HG03139 (cell line): Measurements from ENCODE around the gene ATP6V1G1.
A peak's percentile ranks its signal among the peaks of the same experiment; 100 is the strongest.

Experiments used
- ATAC-seq: cut with Tn5 transposase; IDR thresholded peaks from one replicate; pipeline ENCODE4 v1.9.1; 2021; ENCODE audit not compliant: unreplicated experiment

ATP6V1G1 gene

DNA sequence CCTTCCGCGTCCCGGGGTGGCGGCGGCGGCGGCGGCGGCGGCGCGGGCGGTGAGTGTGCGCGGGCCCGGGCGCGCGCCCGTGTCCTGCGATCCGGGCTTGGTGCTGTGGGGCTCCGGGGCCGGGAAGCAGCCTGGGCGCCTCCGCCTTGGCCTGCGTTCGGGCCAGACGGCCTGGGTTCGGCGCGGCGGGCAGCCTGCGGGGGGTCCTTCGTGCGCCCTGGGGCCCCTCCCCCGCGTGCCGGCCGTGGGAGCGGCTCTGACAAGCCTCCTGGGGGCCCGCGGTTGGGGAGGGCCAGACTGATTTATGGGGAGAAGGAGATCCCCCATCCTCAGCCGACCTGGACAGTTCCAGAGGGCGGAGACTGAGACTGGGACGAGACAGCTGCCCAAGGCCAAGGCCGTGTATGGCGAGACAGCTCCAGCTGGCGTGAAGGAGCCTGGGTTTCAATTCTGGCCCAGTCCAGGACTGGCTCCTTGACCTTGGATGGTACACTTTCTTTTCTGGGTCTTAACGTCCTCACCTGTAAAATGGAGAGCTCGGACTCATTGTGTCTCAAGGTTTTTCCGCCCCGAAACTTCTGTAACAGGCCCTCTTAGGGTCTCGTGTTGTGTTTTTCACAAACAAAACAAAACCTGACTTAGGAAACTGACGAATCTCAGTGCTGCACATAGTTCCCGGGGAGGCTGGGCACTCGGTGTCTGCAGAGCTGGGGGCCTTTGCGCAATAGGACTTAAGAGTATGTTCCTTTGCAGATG lies 24.1 kb downstream of the ATP6V1G1 start:
- ATAC-seq = peak; percentile 37

GRCh38 chr9:114612272-114612923 lies 24.8 kb downstream of the ATP6V1G1 start:
- ATAC-seq = no peak

GRCh38 chr9:114613087-114613486 lies 25.5 kb downstream of the ATP6V1G1 start:
- ATAC-seq = no peak

DNA sequence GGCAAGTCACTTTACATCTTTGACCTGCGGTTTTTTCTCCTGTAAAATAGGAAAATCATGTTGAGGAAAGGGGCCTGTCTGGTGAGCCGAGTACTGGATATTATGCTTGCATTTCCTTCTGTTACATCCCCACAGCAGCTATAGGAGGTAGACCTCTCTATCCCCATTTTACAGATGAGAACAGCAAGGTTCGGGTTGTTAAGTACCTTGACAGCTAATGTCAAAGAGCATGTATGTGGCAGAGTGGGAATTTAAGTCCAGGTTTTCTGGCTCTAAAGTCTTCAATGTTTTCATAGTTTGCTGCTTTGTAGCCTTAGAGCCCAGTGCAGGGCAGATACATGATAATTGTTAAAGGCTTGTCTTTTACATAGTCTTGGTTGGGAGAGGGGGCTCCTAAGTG lies 26.4 kb downstream of the ATP6V1G1 start:
- no peak for ATAC-seq

- ATAC-seq = no peak
Observed at GRCh38 chr9:114614373-114614772, 26.8 kb downstream of the ATP6V1G1 start.

GRCh38 chr9:114616684-114617520 lies 29.3 kb downstream of the ATP6V1G1 start:
- peak; percentile 64 for ATAC-seq

DNA sequence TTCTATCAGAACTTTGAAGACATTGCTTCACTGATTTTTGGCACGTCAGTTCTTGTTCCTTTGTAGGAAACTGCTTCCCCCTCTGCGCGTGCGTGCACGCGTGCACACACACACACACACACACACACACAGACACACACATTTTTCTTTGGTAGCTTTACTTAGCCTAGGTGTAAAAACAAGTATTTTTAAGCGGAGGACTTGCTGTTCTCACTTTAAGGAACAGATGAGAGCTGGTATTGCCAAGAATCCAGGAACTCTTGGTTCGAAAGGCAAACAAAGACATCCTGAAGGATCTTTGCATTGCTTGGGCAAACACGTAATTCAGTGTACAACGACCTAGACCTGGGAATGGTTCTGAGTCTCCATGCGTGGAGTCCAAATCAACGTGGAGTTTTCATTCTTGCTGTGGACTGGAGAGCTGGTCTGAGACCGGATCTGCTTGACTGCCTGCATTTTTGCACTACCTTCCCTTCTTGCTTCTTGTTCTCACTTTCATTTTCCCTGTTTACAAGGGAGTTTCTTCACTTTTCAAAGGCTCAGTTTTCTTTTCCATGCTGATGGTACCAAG lies 31.7 kb downstream of the ATP6V1G1 start:
- peak; percentile 38 for ATAC-seq

- ATAC-seq = no peak
Observed at GRCh38 chr9:114621561-114621960, 34.0 kb downstream of the ATP6V1G1 start.

DNA sequence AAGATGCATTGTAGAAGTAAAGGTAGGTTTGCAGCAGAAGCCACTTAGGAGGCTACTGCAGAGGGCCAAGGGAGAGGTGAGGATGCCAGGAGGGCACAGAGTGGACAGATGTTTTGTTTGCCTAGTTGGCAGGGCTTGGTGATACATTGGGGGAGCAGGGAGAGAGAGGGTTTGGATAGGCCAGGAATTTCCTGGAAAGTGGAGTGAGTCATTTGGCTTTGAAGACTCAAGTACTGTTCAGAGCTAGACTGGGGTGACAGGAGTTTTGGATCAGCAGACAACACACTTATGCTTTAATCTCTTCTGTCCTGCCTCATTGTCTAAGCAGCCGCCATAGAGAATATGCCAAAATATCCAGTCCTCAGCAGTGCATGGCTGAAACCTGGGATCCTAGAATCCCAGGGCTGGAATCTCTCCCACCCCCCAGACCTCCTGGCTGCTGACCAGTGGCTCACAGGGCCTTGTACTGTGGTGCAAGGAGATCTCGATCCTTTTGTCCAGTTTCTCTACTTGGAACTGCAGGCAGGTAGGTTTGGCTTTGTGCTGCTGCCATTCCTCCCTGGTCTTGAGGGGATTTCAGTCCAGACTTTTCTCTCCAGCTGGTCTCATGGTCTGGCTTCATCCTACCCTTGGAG lies 34.5 kb downstream of the ATP6V1G1 start:
- ATAC-seq = no peak

- ATAC-seq = no peak
Observed at GRCh38 chr9:114624677-114625076, 37.1 kb downstream of the ATP6V1G1 start.

DNA sequence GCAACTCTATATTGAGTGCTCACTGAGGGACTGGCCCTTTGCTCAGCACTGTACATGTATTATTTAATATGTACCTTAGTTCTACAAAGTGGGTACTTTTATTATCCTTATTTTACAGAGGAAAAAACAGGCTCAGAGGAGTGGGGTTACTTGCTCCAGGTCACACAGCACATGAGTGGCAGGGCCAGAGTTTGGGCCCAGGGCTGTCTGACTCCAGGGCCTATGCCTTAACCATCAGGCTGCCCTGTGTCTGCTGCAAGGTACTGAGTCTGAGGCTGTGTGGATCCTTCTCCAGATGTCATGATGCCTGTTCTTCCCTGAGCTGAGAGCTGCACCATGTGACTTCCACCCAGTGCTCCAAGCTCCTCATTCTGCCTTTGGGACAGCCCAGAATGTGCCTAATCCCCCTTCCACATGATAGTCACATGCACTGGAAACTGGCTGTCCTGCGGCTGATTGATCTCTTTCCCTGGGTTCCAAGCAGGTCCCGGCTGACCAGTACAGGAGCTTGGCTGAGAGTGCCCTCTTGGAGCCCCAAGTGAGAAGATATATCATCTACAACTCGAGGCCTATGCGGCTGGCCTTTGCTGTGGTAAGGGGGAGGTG lies 38.9 kb downstream of the ATP6V1G1 start:
- ATAC-seq = no peak

DNA sequence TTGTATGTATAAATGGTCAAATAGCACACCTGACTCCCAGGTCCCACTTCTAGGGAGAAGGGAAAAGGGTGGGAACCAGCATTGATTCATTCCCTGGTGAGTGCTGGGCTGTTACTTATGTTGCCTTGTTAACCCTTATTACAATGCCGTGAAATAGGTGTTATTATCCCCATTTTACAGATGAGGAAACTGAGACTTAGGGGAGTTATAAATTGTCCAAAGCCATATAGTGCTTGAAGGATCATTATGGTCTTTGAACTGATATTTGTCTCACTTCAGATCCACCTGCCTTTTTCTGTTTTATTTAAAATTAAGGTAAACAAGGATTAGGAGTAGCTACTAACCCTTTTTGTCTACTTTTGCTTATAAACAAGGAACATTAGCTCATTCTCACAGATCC lies 40.0 kb downstream of the ATP6V1G1 start:
- no peak for ATAC-seq

DNA sequence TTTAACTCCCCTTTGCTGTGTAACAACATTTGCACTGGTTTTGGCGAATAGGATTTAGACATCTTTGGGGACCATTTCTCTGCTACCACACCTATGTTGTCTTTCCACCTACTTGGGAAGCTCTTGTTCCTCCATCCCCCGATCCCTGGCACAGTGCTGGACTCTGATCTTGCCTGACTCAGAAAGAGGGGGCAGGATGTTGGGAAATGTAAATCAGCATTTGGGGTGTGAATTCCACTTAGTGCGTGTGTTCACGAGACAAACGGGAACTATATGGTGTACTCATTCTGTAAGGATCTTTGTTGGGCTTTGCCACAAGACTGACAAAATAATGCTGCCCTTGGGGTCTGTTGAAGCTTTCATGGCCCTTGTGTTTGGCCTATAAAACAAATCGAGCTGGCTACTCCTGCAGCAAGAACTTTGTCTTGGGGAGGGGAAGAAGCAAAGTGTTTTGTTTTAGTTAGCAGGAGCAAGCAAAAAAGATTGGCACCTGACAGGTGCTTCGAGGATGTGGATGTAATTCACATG lies 42.1 kb downstream of the ATP6V1G1 start:
- ATAC-seq = no peak

DNA sequence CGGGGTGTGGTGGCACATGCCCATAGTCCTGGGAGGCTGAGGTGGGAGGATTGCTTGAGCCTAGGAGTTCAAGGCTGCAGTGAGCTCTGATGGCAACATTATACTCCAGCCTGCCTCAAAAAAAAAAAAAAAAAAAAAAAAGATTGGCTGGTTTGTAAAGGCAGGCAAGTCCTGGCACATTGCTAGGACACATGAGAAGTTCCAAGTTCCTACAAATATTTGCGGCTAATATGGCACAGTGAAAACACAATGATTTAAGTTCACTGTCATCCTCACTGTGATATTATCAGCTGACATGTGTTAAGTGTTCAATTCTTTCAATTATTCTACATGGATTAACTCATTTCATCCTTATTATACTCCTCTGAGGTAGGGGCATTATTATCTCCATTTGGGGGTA lies 43.6 kb downstream of the ATP6V1G1 start:
- no peak for ATAC-seq

GRCh38 chr9:114633438-114634089 lies 46.0 kb downstream of the ATP6V1G1 start:
- ATAC-seq = no peak

DNA sequence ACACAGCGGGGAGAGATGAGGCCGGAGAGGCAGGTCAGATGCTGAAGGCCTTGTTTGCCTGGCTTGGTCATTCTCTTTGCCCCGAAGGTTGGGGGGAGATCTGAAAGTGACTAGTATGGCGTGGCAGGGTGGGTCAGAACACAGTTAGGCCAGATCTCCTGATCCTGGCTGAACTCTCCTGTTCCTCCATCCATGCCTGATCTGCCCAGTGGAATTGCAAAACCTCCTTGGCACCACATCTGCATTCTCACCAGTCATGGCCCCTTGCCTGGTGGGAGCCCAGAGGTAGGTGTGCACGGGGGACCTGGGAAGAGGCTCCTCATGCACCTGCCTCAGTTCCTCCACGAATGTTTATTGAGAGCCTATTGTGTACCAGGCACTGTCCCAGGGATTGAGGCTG lies 46.8 kb downstream of the ATP6V1G1 start:
- no peak for ATAC-seq

DNA sequence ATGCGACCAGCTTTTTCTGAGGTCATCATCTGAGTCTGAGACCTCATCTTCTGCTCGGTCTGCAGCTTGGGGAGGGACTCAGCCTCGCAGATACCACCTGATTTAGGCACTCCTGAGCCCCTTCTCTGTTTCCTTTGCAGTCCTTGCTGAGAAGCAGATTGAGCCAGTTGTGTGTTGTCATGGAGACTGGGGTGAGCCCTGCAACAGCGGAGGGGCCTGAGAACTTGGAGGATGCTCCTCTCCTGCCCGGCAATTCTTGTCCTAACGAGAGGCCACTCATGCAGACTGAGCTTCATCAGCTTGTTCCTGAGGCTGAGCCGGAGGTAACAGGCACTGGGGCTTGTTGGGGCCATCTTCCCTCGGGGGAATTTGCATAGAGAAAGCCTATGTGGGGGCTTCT lies 50.8 kb downstream of the ATP6V1G1 start:
- no peak for ATAC-seq

GRCh38 chr9:114641967-114642366 lies 54.4 kb downstream of the ATP6V1G1 start:
- ATAC-seq = no peak

- ATAC-seq = no peak
Observed at GRCh38 chr9:114643001-114643400, 55.4 kb downstream of the ATP6V1G1 start.

- no peak for ATAC-seq
Observed at GRCh38 chr9:114643896-114644295, 56.3 kb downstream of the ATP6V1G1 start.
